ENCODE data around the gene EZR.
A peak's percentile ranks its signal among the peaks of the same experiment; 100 is the strongest.
"Not testable (repeated sequence)": the region's sequence is repeated elsewhere in the genome, so short reads cannot be mapped to it uniquely, and the experiment has no call there.

Gene EZR

GRCh38 chr6:158841358-158841757 is 22.2 kb upstream of the EZR start:
- Histone ChIP-seq H3K4me1 (ENCODE audit: insufficient read depth, insufficient read length) (peaks cover 2% of the 10 kb centered on the region), H3K27me3 (ENCODE audit: insufficient read depth, insufficient read length) (no peaks in the 10 kb centered on the region), H3K36me3 (ENCODE audit: insufficient read depth, insufficient read length, low read length) (no peaks in the 10 kb centered on the region), H3K9ac (ENCODE audit: insufficient read length, low read depth) (no peak overlapping the region), H3K9me3 (ENCODE audit: insufficient read depth, low read length) (0 out of 2 replicates have a peak, but pooled peaks cover 4% of the 10 kb centered on the region), H3K4me3 (ENCODE audit: insufficient read length, low read depth) (no peak overlapping the region)
- no peak for TF ChIP-seq SUZ12 (IDR thresholded peaks at IDR 0.05; ENCODE audit: extremely low read depth, insufficient read depth, insufficient read length)
- TF ChIP-seq YY1 (IDR thresholded peaks at IDR 0.05; ENCODE audit: insufficient read depth, insufficient read length), result no peak
- TF ChIP-seq ZNF274 (IDR thresholded peaks at IDR 0.05; ENCODE audit: low read depth, low read length), result no peak
- no peak for DNase-seq (ENCODE audit: low read depth, low spot score)

- H3K4me1 ChIP-seq (ENCODE audit: insufficient read depth, insufficient read length), result peaks cover 2% of the 10 kb centered on the region
- no peaks in the 10 kb centered on the region for H3K36me3 ChIP-seq (ENCODE audit: insufficient read depth, insufficient read length, low read length)
- no peak for TF ChIP-seq YY1 (IDR thresholded peaks at IDR 0.05; ENCODE audit: insufficient read depth, insufficient read length)
- no peak for TF ChIP-seq ZNF274 (IDR thresholded peaks at IDR 0.05; ENCODE audit: low read depth, low read length)
- TF ChIP-seq SUZ12 (IDR thresholded peaks at IDR 0.05; ENCODE audit: extremely low read depth, insufficient read depth, insufficient read length), result no peak
- no peak overlapping the region for H3K9ac ChIP-seq (ENCODE audit: insufficient read length, low read depth)
- H3K9me3 ChIP-seq (ENCODE audit: insufficient read depth, low read length), result 0 out of 2 replicates have a peak, but pooled peaks cover 4% of the 10 kb centered on the region
- no peak for DNase-seq (ENCODE audit: low read depth, low spot score)
- no peak overlapping the region for H3K4me3 ChIP-seq (ENCODE audit: insufficient read length, low read depth)
- no peaks in the 10 kb centered on the region for H3K27me3 ChIP-seq (ENCODE audit: insufficient read depth, insufficient read length)
These were observed 21.3 kb upstream of the EZR start for GRCh38 chr6:158840465-158840864.

DNA sequence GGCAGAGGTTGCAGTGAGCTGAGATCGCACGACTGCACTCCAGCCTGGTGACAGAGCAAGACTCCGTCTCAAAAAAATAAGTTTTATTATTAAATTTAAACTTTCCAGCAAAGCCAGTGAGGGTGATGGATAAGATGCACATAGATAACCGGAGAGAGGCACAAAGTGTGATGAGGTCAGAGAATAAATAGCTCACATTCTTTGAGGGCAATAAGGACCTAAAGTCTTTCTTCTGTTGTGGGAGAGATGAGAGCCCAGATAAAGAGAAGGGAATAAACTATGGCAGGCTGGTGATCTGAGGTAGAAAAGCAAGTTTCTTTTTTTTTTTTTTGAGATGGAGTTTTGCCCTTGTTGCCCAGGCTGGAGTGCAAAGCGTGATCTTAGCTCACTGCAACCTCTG is 20.6 kb upstream of the EZR start:
- Histone ChIP-seq H3K4me1 (ENCODE audit: insufficient read depth, insufficient read length) (peaks cover 3% of the 10 kb centered on the region), H3K27me3 (ENCODE audit: insufficient read depth, insufficient read length) (no peaks in the 10 kb centered on the region), H3K9me3 (ENCODE audit: insufficient read depth, low read length) (0 out of 2 replicates have a peak, but pooled peaks cover 4% of the 10 kb centered on the region), H3K36me3 (ENCODE audit: insufficient read depth, insufficient read length, low read length) (no peaks in the 10 kb centered on the region), H3K9ac (ENCODE audit: insufficient read length, low read depth) (no peak overlapping the region), H3K4me3 (ENCODE audit: insufficient read length, low read depth) (no peak overlapping the region)
- TF ChIP-seq YY1 (IDR thresholded peaks at IDR 0.05; ENCODE audit: insufficient read depth, insufficient read length) (no peak), SUZ12 (IDR thresholded peaks at IDR 0.05; ENCODE audit: extremely low read depth, insufficient read depth, insufficient read length) (no peak), ZNF274 (IDR thresholded peaks at IDR 0.05; ENCODE audit: low read depth, low read length) (no peak)
- no peak for DNase-seq (ENCODE audit: low read depth, low spot score)

DNA sequence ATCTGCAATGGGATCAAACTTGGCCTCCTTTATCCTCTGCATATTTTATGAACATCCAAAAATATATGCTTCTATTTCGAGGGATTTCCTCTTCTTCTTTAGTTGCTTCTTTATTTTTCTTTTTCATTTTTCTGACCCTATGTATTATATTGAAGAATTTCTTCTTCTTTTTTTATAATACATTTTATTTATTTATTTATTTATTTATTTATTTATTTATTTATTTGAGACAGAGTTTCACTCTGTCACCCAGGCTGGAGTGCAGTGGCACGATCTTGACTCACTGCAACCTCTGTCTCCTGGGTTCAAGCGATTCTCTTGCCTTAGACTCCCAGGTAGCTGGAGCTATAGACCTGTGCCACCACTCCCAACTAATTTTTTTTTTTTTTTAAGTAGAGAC is 19.6 kb upstream of the EZR start:
- not testable (repeated sequence) for DNase-seq (ENCODE audit: low read depth, low spot score); H3K4me1 ChIP-seq (ENCODE audit: insufficient read depth, insufficient read length); H3K4me3 ChIP-seq (ENCODE audit: insufficient read length, low read depth); H3K9me3 ChIP-seq (ENCODE audit: insufficient read depth, low read length); H3K36me3 ChIP-seq (ENCODE audit: insufficient read depth, insufficient read length, low read length); H3K9ac ChIP-seq (ENCODE audit: insufficient read length, low read depth); H3K27me3 ChIP-seq (ENCODE audit: insufficient read depth, insufficient read length)

DNA sequence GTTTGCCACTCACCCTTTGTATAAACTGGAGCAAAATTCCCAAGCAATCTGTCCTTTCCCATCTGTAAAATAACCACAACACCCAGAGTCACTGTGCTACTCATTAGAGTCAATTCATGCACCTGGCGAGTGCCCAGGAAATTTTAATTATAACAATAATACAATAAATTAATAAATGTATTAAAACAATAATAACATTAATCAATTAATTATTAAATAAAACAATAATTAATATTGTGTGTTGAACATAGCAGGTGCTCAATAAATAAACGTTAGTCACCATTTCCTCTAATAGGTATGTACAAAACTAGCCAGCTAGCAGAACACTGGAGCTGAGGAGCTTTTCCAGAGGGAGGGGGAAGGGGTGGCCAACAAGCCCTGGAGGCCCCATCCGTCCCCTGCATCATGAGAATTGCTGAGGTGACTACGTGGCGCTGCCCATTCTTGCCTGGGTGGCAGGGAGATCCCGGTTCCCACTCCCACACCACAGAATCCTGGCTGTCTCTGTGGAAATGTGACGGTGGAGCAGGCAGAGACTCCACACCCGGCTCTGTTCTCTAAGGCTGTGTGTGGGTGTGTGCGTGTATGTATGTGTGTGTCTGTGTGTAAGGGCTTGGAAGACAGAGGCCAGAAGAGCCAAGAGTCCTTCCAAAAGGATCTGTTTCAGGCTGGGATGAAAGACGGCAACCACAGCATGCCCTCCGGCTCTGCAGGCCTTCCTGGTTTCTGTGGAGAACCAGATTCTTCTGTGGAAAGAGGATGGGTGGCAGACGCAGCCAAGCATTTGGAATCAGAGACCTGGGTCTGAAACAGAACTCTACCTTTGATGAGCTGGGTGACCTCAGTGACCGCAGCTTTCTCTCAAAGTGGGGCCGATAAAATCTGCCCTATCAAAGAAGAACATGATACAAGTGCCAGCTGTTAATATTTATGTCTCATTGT is 18.8 kb upstream of the EZR start:
- Histone ChIP-seq H3K4me3 (ENCODE audit: insufficient read length, low read depth) (no peak overlapping the region), H3K4me1 (ENCODE audit: insufficient read depth, insufficient read length) (peaks cover 3% of the 10 kb centered on the region), H3K9me3 (ENCODE audit: insufficient read depth, low read length) (0 out of 2 replicates have a peak, but pooled peaks cover 4% of the 10 kb centered on the region), H3K27me3 (ENCODE audit: insufficient read depth, insufficient read length) (no peaks in the 10 kb centered on the region), H3K9ac (ENCODE audit: insufficient read length, low read depth) (peak overlapping the region; percentile 39), H3K36me3 (ENCODE audit: insufficient read depth, insufficient read length, low read length) (no peaks in the 10 kb centered on the region)
- no peak for TF ChIP-seq YY1 (IDR thresholded peaks at IDR 0.05; ENCODE audit: insufficient read depth, insufficient read length)
- no peak for TF ChIP-seq ZNF274 (IDR thresholded peaks at IDR 0.05; ENCODE audit: low read depth, low read length)
- no peak for TF ChIP-seq SUZ12 (IDR thresholded peaks at IDR 0.05; ENCODE audit: extremely low read depth, insufficient read depth, insufficient read length)
- no peak for DNase-seq (ENCODE audit: low read depth, low spot score)

DNA sequence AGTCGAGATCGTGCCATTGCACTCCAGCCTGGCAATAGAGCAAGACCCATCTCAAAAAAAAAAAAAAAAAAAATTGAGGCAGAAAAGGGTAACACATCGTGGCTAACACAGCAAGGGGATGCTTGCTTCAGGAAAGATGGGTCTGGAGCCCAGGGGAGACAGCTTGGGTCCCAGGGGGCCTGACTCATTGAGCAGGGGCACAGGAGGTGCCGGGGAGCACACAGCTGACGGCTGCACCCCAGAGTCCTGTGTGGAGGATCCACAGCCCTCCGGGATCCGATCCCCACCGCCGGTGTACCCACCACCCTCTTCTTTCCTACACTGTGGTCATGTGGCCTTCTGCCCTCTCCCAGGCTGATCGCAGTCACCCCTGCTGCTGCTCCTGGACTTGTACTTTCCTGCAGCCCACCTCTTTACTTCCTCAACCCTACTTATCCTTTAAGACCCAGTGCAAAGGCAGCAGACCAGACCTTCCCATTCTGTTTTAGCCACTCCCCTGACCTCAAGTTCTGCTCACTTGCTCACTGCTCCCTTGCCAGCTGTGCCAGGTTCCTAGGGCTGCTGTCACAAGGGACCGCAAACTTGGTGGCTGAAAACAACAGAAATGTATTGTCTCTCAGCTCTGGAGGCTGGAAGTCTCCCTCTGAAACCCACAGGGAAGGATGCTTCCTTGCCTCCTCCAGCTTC is 17.6 kb upstream of the EZR start:
- no peak for TF ChIP-seq YY1 (IDR thresholded peaks at IDR 0.05; ENCODE audit: insufficient read depth, insufficient read length)
- no peak for TF ChIP-seq ZNF274 (IDR thresholded peaks at IDR 0.05; ENCODE audit: low read depth, low read length)
- no peak for TF ChIP-seq SUZ12 (IDR thresholded peaks at IDR 0.05; ENCODE audit: extremely low read depth, insufficient read depth, insufficient read length)
- H3K9me3 ChIP-seq (ENCODE audit: insufficient read depth, low read length), result 0 out of 2 replicates have a peak, but pooled peaks cover 4% of the 10 kb centered on the region
- peaks cover 3% of the 10 kb centered on the region for H3K4me1 ChIP-seq (ENCODE audit: insufficient read depth, insufficient read length)
- DNase-seq (ENCODE audit: low read depth, low spot score), result no peak
- no peaks in the 10 kb centered on the region for H3K27me3 ChIP-seq (ENCODE audit: insufficient read depth, insufficient read length)
- no peak overlapping the region for H3K9ac ChIP-seq (ENCODE audit: insufficient read length, low read depth)
- H3K36me3 ChIP-seq (ENCODE audit: insufficient read depth, insufficient read length, low read length), result no peaks in the 10 kb centered on the region
- H3K4me3 ChIP-seq (ENCODE audit: insufficient read length, low read depth), result no peak overlapping the region

DNA sequence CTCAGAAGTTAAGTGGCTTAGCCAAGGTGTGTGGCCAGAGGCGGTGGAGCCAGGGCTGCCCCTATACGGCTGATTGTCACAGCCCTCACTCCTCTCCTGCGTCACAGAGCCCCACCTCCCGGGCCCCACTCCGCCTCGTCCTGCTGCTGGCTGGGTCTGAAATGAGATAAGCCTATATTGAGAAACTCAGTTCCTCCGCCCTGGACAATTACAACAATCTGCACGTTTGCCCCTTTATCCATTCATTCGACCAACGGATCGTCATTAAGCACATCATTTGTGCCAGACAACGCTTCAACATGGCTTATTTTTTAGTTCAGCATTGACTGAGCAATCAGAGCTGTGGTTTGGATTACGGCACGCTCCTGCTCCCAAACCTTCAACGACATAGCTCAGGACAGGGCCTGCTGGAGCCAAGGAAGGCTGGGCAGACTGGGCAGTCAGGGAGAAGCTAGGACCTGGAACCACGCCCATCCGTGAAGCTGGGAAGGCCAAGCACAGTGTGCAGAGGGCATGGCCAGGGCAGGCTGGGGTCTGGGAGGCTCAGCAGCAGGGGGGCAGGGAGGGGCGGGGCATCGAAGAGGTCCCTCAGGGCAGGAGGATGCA is 16.6 kb upstream of the EZR start:
- peaks cover 3% of the 10 kb centered on the region for H3K4me1 ChIP-seq (ENCODE audit: insufficient read depth, insufficient read length)
- no peak overlapping the region for H3K4me3 ChIP-seq (ENCODE audit: insufficient read length, low read depth)
- TF ChIP-seq SUZ12 (IDR thresholded peaks at IDR 0.05; ENCODE audit: extremely low read depth, insufficient read depth, insufficient read length) (no peak), YY1 (IDR thresholded peaks at IDR 0.05; ENCODE audit: insufficient read depth, insufficient read length) (no peak)
- H3K27me3 ChIP-seq (ENCODE audit: insufficient read depth, insufficient read length), result no peaks in the 10 kb centered on the region
- H3K36me3 ChIP-seq (ENCODE audit: insufficient read depth, insufficient read length, low read length), result no peaks in the 10 kb centered on the region
- DNase-seq (ENCODE audit: low read depth, low spot score), result no peak
- H3K9ac ChIP-seq (ENCODE audit: insufficient read length, low read depth), result peak overlapping the region; percentile 68
- 0 out of 2 replicates have a peak, but pooled peaks cover 2% of the 10 kb centered on the region for H3K9me3 ChIP-seq (ENCODE audit: insufficient read depth, low read length)

Measured in NT2/D1 (cell line).